PC-3 (cell line): ENCODE results near the gene NAA25. TPM values are rescaled to one million over a fixed set of nuclear protein-coding genes. Genes with fewer than 3 reads are reported as not detected.

Experiments
- ATAC-seq: fragments of 200-7000 bp; cut with Tn5 transposase; 2 replicates; pipeline ENCODE4 v1.9.1; 2020; ENCODE audit warnings: mild to moderate bottlenecking, moderate library complexity
- BruUV-seq: library from RNA; stranded (reverse); fragments of 400-500 nt; replicated peaks from 2 replicates; lab custom pipeline; 2021; lab: Mats Ljungman, UMichigan
- CTCF ChIA-PET: fragments of 300-600 bp; sonication (Branson Sonifier 250); formaldehyde crosslinking; loops from one replicate; lab custom pipeline; 2022; ENCODE audit warnings: antibody characterized with exemption; lab: Charles Lee
- POLR2A ChIA-PET: fragments of 300-600 bp; sonication (Branson Sonifier 250); formaldehyde crosslinking; loops from one replicate; lab custom pipeline; 2022; ENCODE audit warnings: antibody characterized with exemption; ENCODE audit not compliant: unreplicated experiment; lab: Charles Lee
- DNase-seq: peaks from one replicate; pipeline ENCODE4 v3.0.0-alpha.2; 2015
- H2AFZ ChIP-seq: fragments of 300-600 bp; sonication (generic); 2 replicates; pipeline ENCODE4 v1.6.0; 2016; ENCODE audit warnings: antibody characterized with exemption, low read length
- H3F3A ChIP-seq: fragments of 300-600 bp; sonication (generic); one replicate; pipeline ENCODE4 v1.6.0; 2017; ENCODE audit warnings: antibody characterized with exemption, low read length, control low read depth, mild to moderate bottlenecking; ENCODE audit not compliant: unreplicated experiment
- H3K27ac ChIP-seq: fragments of 300-600 bp; sonication (generic); 2 replicates; pipeline ENCODE4 v1.5.1; 2016; ENCODE audit warnings: mild to moderate bottlenecking, low read length
- H3K27me3 ChIP-seq: fragments of 300-600 bp; sonication (generic); 2 replicates; pipeline ENCODE4 v1.6.1; 2016; ENCODE audit warnings: low read length, mixed read lengths
- H3K36me3 ChIP-seq: fragments of 300-600 bp; sonication (generic); 2 replicates; pipeline ENCODE4 v1.6.1; 2016; ENCODE audit warnings: low read depth, mixed run types, low read length, mixed read lengths
- H3K4me1 ChIP-seq: fragments of 300-600 bp; sonication (generic); 2 replicates; pipeline ENCODE4 v1.5.1; 2016; ENCODE audit warnings: low read length; ENCODE audit not compliant: insufficient read depth
- H3K4me2 ChIP-seq: fragments of 300-600 bp; sonication (generic); 2 replicates; pipeline ENCODE4 v1.6.0; 2016; ENCODE audit warnings: low read length
- H3K4me3 ChIP-seq: fragments of 300-600 bp; sonication (generic); 2 replicates; pipeline ENCODE4 v1.5.1; 2016; ENCODE audit warnings: mild to moderate bottlenecking, low read length, mixed read lengths
- H3K79me2 ChIP-seq: fragments of 300-600 bp; sonication (generic); 2 replicates; pipeline ENCODE4 v1.6.1; 2017; ENCODE audit warnings: low read length, mixed read lengths
- H3K9ac ChIP-seq: fragments of 300-600 bp; sonication (generic); 2 replicates; pipeline ENCODE4 v1.6.0; 2016; ENCODE audit warnings: mild to moderate bottlenecking, low read length
- H3K9me2 ChIP-seq: fragments of 300-600 bp; sonication (generic); replicated peaks from 2 replicates; pipeline ENCODE4 v1.6.1; 2016; ENCODE audit warnings: mixed run types, low read length, mixed read lengths
- H3K9me3 ChIP-seq: fragments of 300-600 bp; sonication (generic); 2 replicates; pipeline ENCODE4 v1.6.1; 2016; ENCODE audit warnings: low read length, mixed read lengths
- H4K20me1 ChIP-seq: fragments of 300-600 bp; sonication (generic); 2 replicates; pipeline ENCODE4 v1.6.1; 2016; ENCODE audit warnings: low read length, mixed read lengths
- CTCF ChIP-seq: fragments of 300-600 bp; sonication (generic); conservative IDR thresholded peaks from 2 replicates; pipeline ENCODE4 v1.5.1; 2017; ENCODE audit warnings: antibody characterized with exemption, low read depth, mild to moderate bottlenecking, low read length
- EZH2 ChIP-seq: fragments of 300-600 bp; sonication (generic); IDR thresholded peaks from one replicate; pipeline ENCODE4 v1.6.1; 2017; ENCODE audit warnings: antibody characterized with exemption, mild to moderate bottlenecking, low read length; ENCODE audit not compliant: unreplicated experiment
- EZH2phosphoT487 ChIP-seq: fragments of 300-600 bp; sonication (generic); IDR thresholded peaks from 2 replicates; pipeline ENCODE4 v1.6.1; 2018; ENCODE audit warnings: mild to moderate bottlenecking, antibody characterized with exemption, low read length, borderline replicate concordance
- intact Hi-C: fragments of 100-400 bp; cut with micrococcal nuclease; formaldehyde crosslinking; loops from 2 replicates; pipeline ENCODE4 v1.9.0; 2023
- total RNA-seq: library from RNA; depleted of rRNA; stranded (reverse); fragments of >200 nt; gene quantifications from 2 replicates; pipeline ENCODE4 v1.2.3, GENCODE V29; 2014

Gene NAA25
- total RNA-seq, 1 experiment from 2014 or later = 33.3 TPM

- no peaks in the 10 kb centered on the region for H4K20me1 ChIP-seq
- no peaks in the 10 kb centered on the region for H3K79me2 ChIP-seq
- H3F3A ChIP-seq = no peaks in the 10 kb centered on the region
- TF ChIP-seq EZH2 = no peak
- TF ChIP-seq CTCF = no peak
- TF ChIP-seq EZH2phosphoT487 = no peak
- intact Hi-C loops = no loop called here
- ATAC-seq = no peak
- no peak overlapping the region for H3K27ac ChIP-seq
- H3K4me1 ChIP-seq = peaks cover 5% of the 10 kb centered on the region; the same call in 1 of the 2 replicates
- ChIA-PET CTCF (no interaction called here), POLR2A (no interaction called here)
- no peaks in the 10 kb centered on the region for H3K27me3 ChIP-seq
- no peaks in the 10 kb centered on the region for H3K9me3 ChIP-seq
- H3K36me3 ChIP-seq = no peaks in the 10 kb centered on the region
- no peak overlapping the region for H3K4me3 ChIP-seq
- H2AFZ ChIP-seq = no peak overlapping the region
- H3K4me2 ChIP-seq = no peak overlapping the region
- H3K9me2 ChIP-seq = no peaks in the 10 kb centered on the region
- no peak for DNase-seq
- BruUV-seq = no TSS peak
- H3K9ac ChIP-seq = no peak overlapping the region
These were observed 117.0 kb downstream of the NAA25 start for GRCh38 chr12:111991535-111991934.

- ChIA-PET POLR2A (no interaction called here), CTCF (no interaction called here)
These were observed 123.8 kb downstream of the NAA25 start for GRCh38 chr12:111984820-111985219.

More at GRCh38 chr12:111984820-111985219, 123.8 kb downstream of the NAA25 start:
- Histone ChIP-seq H3K27ac (no peak overlapping the region), H3F3A (no peaks in the 10 kb centered on the region), H3K4me3 (no peak overlapping the region), H3K4me1 (no peaks in the 10 kb centered on the region), H4K20me1 (no peaks in the 10 kb centered on the region), H3K36me3 (no peaks in the 10 kb centered on the region), H3K9me3 (no peaks in the 10 kb centered on the region), H3K79me2 (no peaks in the 10 kb centered on the region), H3K4me2 (no peak overlapping the region), H3K9me2 (no peaks in the 10 kb centered on the region), H3K9ac (no peak overlapping the region), H3K27me3 (no peaks in the 10 kb centered on the region), H2AFZ (no peak overlapping the region)
- BruUV-seq = no TSS peak
- intact Hi-C loops = no loop called here
- no peak for ATAC-seq
- no peak for DNase-seq
- TF ChIP-seq EZH2 (no peak), CTCF (no peak), EZH2phosphoT487 (no peak)
